ENCODE results near the gene PCDHGA5.
A peak's percentile ranks its signal among the peaks of the same experiment; 100 is the strongest.
"Not testable (repeated sequence)": the region's sequence is repeated elsewhere in the genome, so short reads cannot be mapped to it uniquely, and the experiment has no call there.

PCDHGA5 gene

DNA sequence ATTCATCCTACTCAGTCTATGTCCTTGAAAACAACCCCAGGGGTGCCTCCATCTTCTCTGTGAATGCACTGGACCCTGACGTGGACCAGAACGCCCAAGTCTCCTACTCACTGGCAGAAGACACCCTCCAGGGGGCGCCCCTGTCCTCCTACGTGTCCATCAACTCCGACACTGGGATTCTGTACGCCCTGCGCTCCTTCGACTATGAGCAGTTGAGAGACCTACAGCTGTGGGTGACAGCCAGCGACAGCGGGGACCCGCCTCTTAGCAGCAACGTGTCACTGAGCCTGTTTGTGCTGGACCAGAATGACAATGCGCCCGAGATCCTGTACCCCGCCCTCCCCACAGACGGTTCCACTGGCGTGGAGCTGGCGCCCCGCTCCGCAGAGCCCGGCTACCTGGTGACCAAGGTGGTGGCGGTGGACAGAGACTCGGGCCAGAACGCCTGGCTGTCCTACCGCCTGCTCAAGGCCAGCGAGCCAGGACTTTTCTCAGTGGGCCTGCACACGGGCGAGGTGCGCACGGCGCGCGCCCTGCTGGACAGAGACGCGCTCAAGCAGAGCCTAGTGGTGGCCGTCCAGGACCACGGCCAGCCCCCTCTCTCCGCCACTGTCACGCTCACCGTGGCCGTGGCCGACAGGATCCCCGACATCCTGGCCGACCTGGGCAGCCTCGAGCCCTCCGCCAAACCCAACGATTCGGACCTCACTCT lies 11.6 kb downstream of the PCDHGA5 start:
- H3K9ac ChIP-seq (ENCODE audit: low read length); H3K79me1 ChIP-seq (ENCODE audit: low read length); H3K27ac ChIP-seq (ENCODE audit: low read depth, low read length); H3K4me3 ChIP-seq (ENCODE audit: low read length); H2BK120ac ChIP-seq (ENCODE audit: low read depth, low read length); H3K23ac ChIP-seq (ENCODE audit: low read length); H3K36me3 ChIP-seq (ENCODE audit: control insufficient read depth, insufficient read depth, low read length); H3K27me3 ChIP-seq (ENCODE audit: insufficient read depth, low read length, poor library complexity); H3K4ac ChIP-seq (ENCODE audit: low read depth, low read length); H3K79me2 ChIP-seq (ENCODE audit: control insufficient read depth, insufficient read depth, low read length); H2AK5ac ChIP-seq (ENCODE audit: low read length); H2BK15ac ChIP-seq (replicated peaks; ENCODE audit: low read depth); DNase-seq; H2BK5ac ChIP-seq (ENCODE audit: low read length); H3K4me1 ChIP-seq (ENCODE audit: control insufficient read depth, low read depth, low read length); H3K18ac ChIP-seq (ENCODE audit: low read length); H3K4me2 ChIP-seq (ENCODE audit: low read length); H4K8ac ChIP-seq (ENCODE audit: low read depth, low read length); H4K5ac ChIP-seq (ENCODE audit: low read length); H3K56ac ChIP-seq (ENCODE audit: low read length): not testable (repeated sequence)
- no CpG with 5 or more reads among the region's 48 CpGs for WGBS (ENCODE audit: extremely low coverage, insufficient coverage, low lambda C conversion rate)

DNA sequence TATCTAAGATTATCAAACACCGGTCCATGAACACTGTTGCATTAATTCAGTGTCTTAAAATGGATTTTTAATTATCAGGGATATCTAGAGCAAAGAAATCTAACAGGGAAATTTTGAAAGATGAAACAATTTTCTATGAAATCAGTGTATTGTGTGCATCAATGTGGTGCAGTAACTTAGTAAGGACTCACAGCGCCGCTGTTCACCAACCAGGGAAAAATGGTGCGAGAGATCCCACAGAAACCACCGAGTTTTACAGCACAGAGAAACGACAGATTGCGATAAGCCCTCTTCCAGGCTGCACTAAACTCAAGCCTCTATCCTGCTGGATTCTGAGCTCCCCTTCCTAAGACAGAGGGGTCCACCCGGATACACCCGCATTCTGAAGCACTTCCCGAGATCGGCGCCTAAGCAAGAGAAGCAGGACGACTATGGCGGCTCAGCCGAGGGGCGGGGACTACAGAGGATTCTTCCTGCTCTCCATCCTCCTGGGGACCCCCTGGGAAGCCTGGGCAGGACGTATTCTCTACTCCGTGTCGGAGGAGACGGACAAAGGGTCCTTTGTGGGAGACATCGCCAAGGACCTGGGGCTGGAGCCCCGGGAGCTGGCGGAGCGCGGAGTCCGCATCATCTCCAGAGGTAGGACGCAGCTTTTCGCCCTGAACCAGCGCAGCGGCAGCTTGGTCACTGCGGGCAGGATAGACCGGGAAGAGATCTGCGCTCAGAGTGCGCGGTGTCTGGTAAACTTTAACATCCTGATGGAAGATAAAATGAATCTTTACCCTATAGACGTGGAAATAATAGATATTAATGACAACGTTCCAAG lies 18.7 kb downstream of the PCDHGA5 start, which contains the start of gene PCDHGA7:
TSS of gene PCDHGA7 (plus strand) at position 274 of the 826 bp plus-strand sequence. CDS start at position 432, 158 bp downstream.
- H3K4ac ChIP-seq (ENCODE audit: low read depth, low read length) = no peak within 1 kb of the TSS
- no peaks in the 10 kb centered on the region for H3K79me1 ChIP-seq (ENCODE audit: low read length)
- no peak within 1 kb of the TSS for H3K23ac ChIP-seq (ENCODE audit: low read length)
- H3K27ac ChIP-seq (ENCODE audit: low read depth, low read length) = no peak within 1 kb of the TSS
- H2AK5ac ChIP-seq (ENCODE audit: low read length) = no peak within 1 kb of the TSS
- no peak within 1 kb of the TSS for H4K8ac ChIP-seq (ENCODE audit: low read depth, low read length)
- no peaks in the 10 kb centered on the region for H3K4me1 ChIP-seq (ENCODE audit: control insufficient read depth, low read depth, low read length)
- H2BK15ac ChIP-seq (replicated peaks; ENCODE audit: low read depth) = no peak within 1 kb of the TSS
- no peak within 1 kb of the TSS for H2BK120ac ChIP-seq (ENCODE audit: low read depth, low read length)
- H3K56ac ChIP-seq (ENCODE audit: low read length) = no peak within 1 kb of the TSS
- no peak within 1 kb of the TSS for H3K4me3 ChIP-seq (ENCODE audit: low read length)
- no peak within 1 kb of the TSS for H2BK5ac ChIP-seq (ENCODE audit: low read length)
- H3K36me3 ChIP-seq (ENCODE audit: control insufficient read depth, insufficient read depth, low read length) = no peaks in the 10 kb centered on the region
- no peak within 1 kb of the TSS for H3K4me2 ChIP-seq (ENCODE audit: low read length)
- no peak within 1 kb of the TSS for H3K18ac ChIP-seq (ENCODE audit: low read length)
- no peak within 1 kb of the TSS for H4K5ac ChIP-seq (ENCODE audit: low read length)
- WGBS (ENCODE audit: extremely low coverage, insufficient coverage, low lambda C conversion rate) = no CpG with 5 or more reads among the region's 37 CpGs
- no peaks in the 10 kb centered on the region for H3K79me2 ChIP-seq (ENCODE audit: control insufficient read depth, insufficient read depth, low read length)
- H3K9ac ChIP-seq (ENCODE audit: low read length) = no peak within 1 kb of the TSS
- DNase-seq = no peak
- no peaks in the 10 kb centered on the region for H3K27me3 ChIP-seq (ENCODE audit: insufficient read depth, low read length, poor library complexity)

DNA sequence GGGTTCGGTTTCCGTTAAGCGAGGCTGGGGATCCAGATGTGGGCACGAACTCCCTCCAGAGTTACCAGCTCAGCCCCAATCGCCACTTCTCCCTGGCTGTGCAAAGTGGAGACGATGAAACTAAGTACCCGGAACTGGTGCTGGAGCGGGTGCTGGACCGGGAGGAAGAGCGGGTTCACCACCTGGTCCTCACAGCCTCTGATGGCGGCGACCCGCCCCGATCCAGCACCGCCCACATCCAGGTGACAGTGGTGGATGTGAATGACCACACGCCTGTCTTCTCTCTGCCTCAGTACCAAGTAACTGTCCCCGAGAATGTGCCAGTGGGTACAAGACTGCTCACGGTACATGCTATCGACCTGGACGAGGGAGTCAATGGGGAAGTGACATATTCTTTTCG lies 19.4 kb downstream of the PCDHGA5 start:
- no peak for DNase-seq
- H4K8ac ChIP-seq (ENCODE audit: low read depth, low read length) = no peak overlapping the region
- no CpG with 5 or more reads among the region's 21 CpGs for WGBS (ENCODE audit: extremely low coverage, insufficient coverage, low lambda C conversion rate)
- H3K79me2 ChIP-seq (ENCODE audit: control insufficient read depth, insufficient read depth, low read length) = no peaks in the 10 kb centered on the region
- no peak overlapping the region for H4K5ac ChIP-seq (ENCODE audit: low read length)
- no peak overlapping the region for H2BK15ac ChIP-seq (replicated peaks; ENCODE audit: low read depth)
- H3K27ac ChIP-seq (ENCODE audit: low read depth, low read length) = no peak overlapping the region
- H2BK120ac ChIP-seq (ENCODE audit: low read depth, low read length) = no peak overlapping the region
- no peak overlapping the region for H2BK5ac ChIP-seq (ENCODE audit: low read length)
- H3K9ac ChIP-seq (ENCODE audit: low read length) = no peak overlapping the region
- no peaks in the 10 kb centered on the region for H3K27me3 ChIP-seq (ENCODE audit: insufficient read depth, low read length, poor library complexity)
- no peak overlapping the region for H3K4me3 ChIP-seq (ENCODE audit: low read length)
- no peaks in the 10 kb centered on the region for H3K4me1 ChIP-seq (ENCODE audit: control insufficient read depth, low read depth, low read length)
- H3K4ac ChIP-seq (ENCODE audit: low read depth, low read length) = no peak overlapping the region
- H3K79me1 ChIP-seq (ENCODE audit: low read length) = no peaks in the 10 kb centered on the region
- H3K18ac ChIP-seq (ENCODE audit: low read length) = no peak overlapping the region
- H3K23ac ChIP-seq (ENCODE audit: low read length) = no peak overlapping the region
- H2AK5ac ChIP-seq (ENCODE audit: low read length) = no peak overlapping the region
- no peak overlapping the region for H3K56ac ChIP-seq (ENCODE audit: low read length)
- no peaks in the 10 kb centered on the region for H3K36me3 ChIP-seq (ENCODE audit: control insufficient read depth, insufficient read depth, low read length)
- H3K4me2 ChIP-seq (ENCODE audit: low read length) = no peak overlapping the region

DNA sequence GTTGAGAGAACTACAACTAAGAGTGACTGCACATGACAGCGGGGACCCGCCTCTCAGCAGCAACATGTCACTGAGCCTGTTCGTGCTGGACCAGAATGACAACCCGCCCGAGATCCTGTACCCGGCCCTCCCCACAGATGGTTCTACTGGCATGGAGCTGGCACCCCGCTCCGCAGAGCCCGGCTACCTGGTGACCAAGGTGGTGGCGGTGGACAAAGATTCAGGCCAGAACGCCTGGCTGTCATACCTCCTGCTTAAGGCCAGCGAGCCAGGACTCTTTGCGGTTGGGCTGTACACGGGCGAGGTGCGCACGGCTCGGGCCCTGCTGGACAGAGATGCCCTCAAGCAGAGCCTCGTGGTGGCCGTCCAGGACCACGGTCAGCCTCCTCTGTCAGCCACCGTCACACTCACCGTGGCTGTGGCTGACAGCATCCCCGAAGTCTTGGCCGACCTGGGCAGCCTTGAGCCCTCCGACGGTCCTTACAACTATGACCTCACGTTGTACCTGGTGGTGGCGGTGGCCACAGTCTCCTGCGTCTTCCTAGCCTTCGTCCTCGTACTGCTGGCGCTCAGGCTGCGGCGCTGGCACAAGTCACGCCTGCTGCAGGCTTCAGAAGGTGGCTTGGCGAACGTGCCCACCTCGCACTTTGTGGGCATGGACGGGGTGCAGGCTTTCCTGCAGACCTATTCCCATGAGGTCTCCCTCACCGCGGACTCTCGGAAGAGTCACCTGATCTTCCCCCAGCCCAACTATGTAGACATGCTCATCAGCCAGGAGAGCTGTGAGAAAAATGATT lies 20.7 kb downstream of the PCDHGA5 start:
- Histone ChIP-seq H3K23ac (ENCODE audit: low read length) (no peak overlapping the region), H3K4me3 (ENCODE audit: low read length) (no peak overlapping the region), H4K8ac (ENCODE audit: low read depth, low read length) (no peak overlapping the region), H2BK120ac (ENCODE audit: low read depth, low read length) (no peak overlapping the region), H4K5ac (ENCODE audit: low read length) (no peak overlapping the region), H3K4ac (ENCODE audit: low read depth, low read length) (no peak overlapping the region), H2BK5ac (ENCODE audit: low read length) (no peak overlapping the region), H3K4me1 (ENCODE audit: control insufficient read depth, low read depth, low read length) (no peaks in the 10 kb centered on the region), H3K18ac (ENCODE audit: low read length) (no peak overlapping the region), H2BK15ac (replicated peaks; ENCODE audit: low read depth) (no peak overlapping the region), H3K79me1 (ENCODE audit: low read length) (no peaks in the 10 kb centered on the region), H3K27me3 (ENCODE audit: insufficient read depth, low read length, poor library complexity) (no peaks in the 10 kb centered on the region), H2AK5ac (ENCODE audit: low read length) (no peak overlapping the region), H3K4me2 (ENCODE audit: low read length) (no peak overlapping the region), H3K36me3 (ENCODE audit: control insufficient read depth, insufficient read depth, low read length) (no peaks in the 10 kb centered on the region), H3K9ac (ENCODE audit: low read length) (no peak overlapping the region), H3K79me2 (ENCODE audit: control insufficient read depth, insufficient read depth, low read length) (no peaks in the 10 kb centered on the region), H3K27ac (ENCODE audit: low read depth, low read length) (no peak overlapping the region), H3K56ac (ENCODE audit: low read length) (no peak overlapping the region)
- WGBS (ENCODE audit: extremely low coverage, insufficient coverage, low lambda C conversion rate) = no CpG with 5 or more reads among the region's 43 CpGs
- no peak for DNase-seq

DNA sequence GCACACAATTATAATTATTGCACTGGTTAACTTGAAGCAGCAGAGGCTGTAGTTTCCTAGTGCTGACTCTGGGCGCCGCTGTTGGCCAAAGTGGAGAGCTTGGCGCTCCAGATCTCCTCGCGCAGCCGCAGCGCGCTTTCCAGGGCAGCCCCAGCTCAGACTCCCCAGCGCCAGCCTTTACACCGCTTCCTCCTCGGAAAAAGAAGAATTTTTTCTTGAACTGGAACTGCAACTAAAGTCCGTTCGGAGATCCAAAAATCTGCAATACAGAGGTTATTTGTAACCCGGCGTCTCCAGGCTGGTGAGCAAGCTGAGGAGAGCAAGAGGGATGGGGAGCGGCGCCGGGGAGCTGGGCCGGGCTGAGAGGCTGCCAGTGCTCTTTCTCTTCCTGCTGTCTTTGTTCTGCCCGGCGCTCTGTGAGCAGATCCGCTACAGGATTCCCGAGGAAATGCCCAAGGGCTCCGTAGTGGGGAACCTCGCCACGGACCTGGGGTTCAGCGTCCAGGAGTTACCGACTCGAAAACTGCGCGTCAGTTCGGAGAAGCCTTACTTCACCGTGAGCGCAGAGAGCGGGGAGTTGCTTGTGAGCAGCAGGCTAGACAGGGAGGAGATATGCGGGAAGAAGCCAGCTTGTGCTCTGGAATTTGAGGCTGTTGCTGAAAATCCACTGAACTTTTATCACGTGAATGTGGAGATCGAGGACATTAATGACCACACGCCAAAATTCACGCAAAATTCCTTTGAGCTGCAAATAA lies 23.8 kb downstream of the PCDHGA5 start, which contains the start of gene PCDHGB4:
TSS of gene PCDHGB4 (plus strand) at position 142 of the 755 bp plus-strand sequence. CDS start at position 329, 187 bp downstream.
- H3K18ac ChIP-seq (ENCODE audit: low read length); H3K4me3 ChIP-seq (ENCODE audit: low read length); H3K9ac ChIP-seq (ENCODE audit: low read length); H2BK15ac ChIP-seq (replicated peaks; ENCODE audit: low read depth); H2AK5ac ChIP-seq (ENCODE audit: low read length); H3K79me1 ChIP-seq (ENCODE audit: low read length); H2BK120ac ChIP-seq (ENCODE audit: low read depth, low read length); H2BK5ac ChIP-seq (ENCODE audit: low read length); H3K27me3 ChIP-seq (ENCODE audit: insufficient read depth, low read length, poor library complexity); H3K79me2 ChIP-seq (ENCODE audit: control insufficient read depth, insufficient read depth, low read length); H3K4me1 ChIP-seq (ENCODE audit: control insufficient read depth, low read depth, low read length); H4K8ac ChIP-seq (ENCODE audit: low read depth, low read length); H3K23ac ChIP-seq (ENCODE audit: low read length); H3K36me3 ChIP-seq (ENCODE audit: control insufficient read depth, insufficient read depth, low read length); H3K27ac ChIP-seq (ENCODE audit: low read depth, low read length); H4K5ac ChIP-seq (ENCODE audit: low read length); H3K56ac ChIP-seq (ENCODE audit: low read length); H3K4ac ChIP-seq (ENCODE audit: low read depth, low read length); H3K4me2 ChIP-seq (ENCODE audit: low read length): not testable (repeated sequence)
- DNase-seq = peak; percentile 65
- no CpG with 5 or more reads among the region's 40 CpGs for WGBS (ENCODE audit: extremely low coverage, insufficient coverage, low lambda C conversion rate)
